ENCODE measurements around the gene DGKG.

DGKG gene

DNA sequence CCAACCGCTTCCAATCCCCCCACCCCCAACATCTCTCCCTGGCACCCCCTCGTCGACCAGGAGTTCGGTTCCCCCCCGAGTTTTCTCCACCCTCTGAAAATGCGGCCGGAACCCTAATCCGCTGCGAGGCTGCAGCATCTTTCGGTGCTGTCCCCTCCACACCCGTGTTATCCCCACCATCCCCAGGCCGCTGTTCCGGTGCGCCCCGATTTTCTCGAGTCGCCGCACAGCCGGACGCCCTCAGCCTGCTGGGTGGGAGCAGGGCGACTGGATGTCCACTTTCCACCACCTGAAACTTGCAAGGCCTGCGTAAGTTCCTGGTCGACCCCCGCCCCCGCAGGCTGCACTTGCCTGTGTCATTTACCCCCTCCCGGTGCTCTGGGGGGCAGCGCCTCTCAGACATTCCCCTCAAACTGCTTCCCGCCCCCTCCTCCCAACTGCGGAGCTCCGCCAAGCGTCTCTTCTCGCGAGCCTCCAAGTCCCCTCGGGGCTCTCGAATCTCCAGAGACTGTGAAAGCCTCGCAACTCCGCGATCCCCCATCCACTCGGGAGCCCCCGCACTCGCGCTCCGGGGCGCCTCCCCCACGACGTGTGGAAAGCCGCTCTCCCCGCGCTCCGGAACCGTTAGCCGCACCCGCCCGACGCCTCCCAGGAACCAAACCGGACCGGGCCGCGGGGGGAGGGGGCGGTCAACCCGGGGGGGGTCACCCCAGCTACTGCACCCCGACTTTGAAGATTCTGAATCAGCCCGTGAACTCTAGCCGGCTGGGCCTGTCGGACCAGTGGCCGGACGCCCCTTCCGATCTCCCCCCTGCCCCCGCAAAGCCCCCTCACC lies 253.7 kb downstream of the DGKG start:
- no peak for DNase-seq (ENCODE audit: low spot score)

DNA sequence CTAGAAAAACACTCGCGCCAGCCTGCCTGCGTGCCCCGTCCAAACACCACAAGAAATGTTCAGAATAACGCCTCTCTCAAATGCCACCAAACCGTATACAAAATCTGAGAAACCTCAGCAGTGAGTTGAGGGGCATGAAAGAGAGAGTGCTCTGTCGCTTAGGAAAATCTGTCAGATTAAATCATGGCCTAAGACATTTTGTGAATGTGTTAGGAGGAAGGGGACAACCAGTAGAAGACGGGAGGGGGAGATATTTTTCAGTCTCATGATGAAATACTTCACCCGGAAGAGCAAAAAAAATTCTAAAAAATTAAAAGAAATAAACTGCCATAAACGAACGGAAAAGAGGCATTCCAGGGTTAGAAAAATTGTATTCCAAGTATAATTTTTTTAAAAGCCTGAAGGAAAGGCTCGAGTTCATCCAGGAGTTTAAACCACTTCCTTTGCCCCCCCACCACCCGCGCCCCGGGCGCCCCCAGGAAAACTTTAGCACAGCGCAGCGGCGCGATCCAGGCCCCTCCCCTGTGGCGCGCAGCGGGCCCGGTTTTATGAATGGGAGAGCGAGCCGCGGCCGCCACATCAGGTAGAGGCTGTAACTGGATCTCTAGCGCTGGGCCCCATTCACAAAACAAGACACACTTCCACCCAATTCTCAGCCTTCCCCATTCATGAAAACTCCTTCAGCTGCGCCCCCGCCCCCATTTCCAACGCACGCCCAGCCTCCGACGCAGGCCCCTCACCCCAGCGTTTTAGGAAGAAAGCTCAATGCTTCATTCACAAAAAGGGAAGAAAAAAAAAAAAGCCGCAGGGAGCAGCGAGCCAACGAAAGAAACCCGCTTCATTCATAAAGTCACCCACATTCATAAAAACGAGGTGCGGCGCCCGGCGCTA lies 254.6 kb downstream of the DGKG start:
- DNase-seq (ENCODE audit: low spot score) = peak; percentile 19

DNA sequence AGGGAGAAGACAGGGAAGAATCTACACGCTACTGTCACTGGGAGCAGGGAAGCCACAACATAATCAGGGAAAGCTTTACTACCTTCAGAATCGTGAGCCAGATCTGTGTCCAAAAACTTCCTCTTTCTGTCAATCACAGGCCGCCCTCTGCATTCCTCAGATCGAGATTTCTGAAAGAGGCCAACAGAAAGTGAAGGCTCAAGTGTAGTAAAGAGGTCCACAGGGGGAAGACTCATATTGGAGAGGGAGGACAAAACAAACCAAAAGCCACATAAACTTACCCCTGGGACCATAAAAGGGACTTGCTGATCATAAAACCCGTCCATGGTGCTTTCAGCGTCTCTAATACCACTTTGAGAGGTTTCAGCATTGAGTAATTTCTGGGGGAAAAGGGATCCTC lies 256.5 kb downstream of the DGKG start:
- no peak for DNase-seq (ENCODE audit: low spot score)

DNA sequence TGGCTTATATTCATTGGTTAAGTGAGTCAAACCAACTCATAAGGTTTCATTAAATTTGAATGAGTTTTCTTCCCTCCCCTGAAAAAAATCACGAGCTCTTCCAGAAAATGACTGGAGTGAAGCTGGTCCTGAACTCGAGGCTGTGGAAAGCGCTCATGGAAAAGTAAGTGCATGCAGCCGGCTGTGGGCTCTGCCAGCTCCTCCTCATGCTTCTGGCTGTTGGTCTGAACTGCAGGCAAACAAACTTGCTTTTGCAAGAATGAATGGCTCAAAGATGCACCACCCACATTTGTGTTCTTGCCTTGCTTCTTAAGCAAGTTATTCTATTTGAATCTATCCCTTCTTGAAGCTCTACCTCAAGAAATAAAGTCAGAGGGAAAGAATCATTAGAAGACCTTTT lies 259.3 kb downstream of the DGKG start:
- DNase-seq (ENCODE audit: low spot score) = no peak

DNA sequence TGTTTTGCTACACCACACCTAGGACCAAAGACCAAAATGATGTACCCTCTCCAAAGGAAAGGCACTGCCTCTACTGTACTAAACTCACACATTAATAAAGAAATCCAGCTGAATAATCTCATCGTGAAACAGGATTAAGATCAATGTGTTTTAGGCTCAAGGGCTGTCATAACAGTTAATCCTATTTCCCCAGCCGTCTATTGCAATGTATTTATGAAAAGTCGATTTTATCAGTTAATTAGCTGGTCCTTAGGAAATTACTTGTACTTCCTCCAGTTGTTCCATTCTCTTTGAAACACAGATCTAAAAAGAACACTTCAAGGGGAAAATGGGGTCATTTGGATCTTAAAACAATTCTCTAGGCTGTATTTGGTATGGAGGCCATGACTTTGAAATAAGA lies 261.6 kb downstream of the DGKG start:
- no peak for DNase-seq (ENCODE audit: low spot score)

DNA sequence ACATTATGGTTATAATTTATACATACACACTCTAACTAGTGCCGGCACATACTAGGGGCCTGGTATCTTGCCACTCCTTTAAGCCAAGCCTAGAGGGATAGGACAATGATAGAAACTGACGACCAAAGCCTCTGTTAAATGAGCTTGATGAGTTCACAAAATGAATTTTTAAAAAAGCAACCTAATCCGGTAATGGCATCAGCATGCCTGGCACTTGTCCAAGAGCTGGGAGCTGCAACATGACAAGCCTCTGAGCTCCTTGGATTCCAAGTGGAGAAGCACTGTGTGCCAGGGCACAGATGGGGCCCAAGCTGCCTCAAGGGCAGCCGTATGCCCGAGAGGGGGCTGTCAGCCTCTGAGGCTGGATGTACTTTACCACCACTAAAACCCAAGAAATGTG lies 262.9 kb downstream of the DGKG start:
- peak; percentile 14 for DNase-seq (ENCODE audit: low spot score)

DNA sequence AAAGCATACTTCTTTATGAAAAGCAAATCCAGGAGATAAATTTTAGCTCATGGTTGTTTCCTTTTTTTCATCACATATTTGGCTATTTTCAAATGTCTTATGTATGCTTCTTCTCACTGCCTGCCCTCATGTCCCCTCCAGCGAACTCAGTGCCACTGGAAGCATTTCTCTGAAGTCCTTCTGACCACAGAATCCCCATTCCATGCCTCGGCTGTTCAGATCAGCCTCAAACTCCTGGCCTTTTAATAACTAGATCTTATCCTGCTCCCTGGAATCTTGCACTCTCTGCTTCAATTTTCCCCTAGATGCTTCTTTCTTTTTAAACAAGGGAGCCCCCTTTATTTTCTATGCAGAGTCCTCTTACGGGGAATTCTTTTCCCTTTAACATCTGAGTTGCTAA lies 263.3 kb downstream of the DGKG start:
- DNase-seq (ENCODE audit: low spot score) = no peak

DNA sequence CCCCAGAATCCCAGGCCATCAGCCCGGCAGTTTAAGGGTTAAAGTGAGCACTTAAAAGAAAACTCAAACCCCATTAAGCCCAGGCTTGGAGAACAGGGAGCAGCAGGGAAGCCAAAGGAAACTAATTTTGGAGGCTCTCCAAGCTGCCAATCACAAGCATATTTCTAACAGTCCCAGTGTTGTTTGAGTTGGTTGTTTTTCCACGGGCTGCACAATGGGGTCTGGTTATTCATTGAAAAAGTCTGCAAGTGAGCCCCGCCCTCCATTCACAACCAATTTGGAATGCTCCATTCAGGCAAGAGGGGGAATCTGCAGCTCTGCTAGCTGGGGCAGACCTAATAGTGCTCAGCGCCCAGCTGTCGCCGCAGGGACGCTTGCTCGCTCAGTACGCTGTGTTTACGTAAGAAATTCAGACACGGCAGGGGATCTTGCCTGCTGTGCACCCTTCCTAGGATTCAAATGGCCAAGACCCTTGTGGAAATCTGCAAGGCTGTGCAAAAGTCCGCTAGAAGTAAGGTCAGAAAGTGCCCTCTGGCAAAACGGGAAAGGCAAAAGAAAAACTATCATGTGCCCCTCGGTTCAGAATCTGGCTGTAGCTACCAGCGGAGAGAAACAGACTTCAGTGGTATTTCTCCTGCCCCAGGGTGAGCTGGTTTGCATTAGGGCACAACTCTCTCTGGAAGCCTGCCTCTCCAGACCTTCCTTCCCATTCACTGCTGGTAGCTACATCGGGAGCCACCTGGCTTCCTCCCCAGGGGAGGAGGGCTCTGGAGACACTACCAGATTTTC lies 264.2 kb downstream of the DGKG start:
- no peak for DNase-seq (ENCODE audit: low spot score)

DNA sequence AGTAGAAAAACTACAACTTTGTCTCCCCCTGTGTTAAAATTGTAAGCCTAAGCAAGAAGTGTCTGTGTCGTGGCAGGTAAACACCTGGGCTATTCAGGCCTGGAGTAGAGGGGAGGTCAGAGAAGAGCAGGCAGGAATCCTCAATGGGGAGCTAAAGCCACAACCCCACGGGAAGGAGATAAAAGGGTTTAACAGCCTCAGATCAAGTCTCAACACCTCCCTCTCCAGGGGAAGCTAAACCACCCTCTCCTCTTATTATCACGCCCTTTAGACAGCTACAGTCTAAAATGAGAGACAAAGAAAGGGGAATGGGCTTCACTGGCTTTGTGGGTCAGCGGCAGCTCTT lies 264.7 kb downstream of the DGKG start:
- DNase-seq (ENCODE audit: low spot score) = no peak

Measured in hematopoietic multipotent progenitor cell treated with erythropoietin and hydrocortisone succinate and interleukin-3 and kit ligand, for 17 days (in vitro differentiated cells).